HEK293T (cell line): ENCODE results near the gene PRR5.

ENCODE experiments used
- BHLHE40 ChIP-seq: fragments of 450-650 bp; IDR thresholded peaks from 2 replicates; pipeline ENCODE4 v1.6.1; 2016; ENCODE audit warnings: mild to moderate bottlenecking, moderate library complexity, borderline replicate concordance
- ELF4 ChIP-seq: fragments of 450-650 bp; IDR thresholded peaks from 2 replicates; pipeline ENCODE4 v1.6.1; 2017; ENCODE audit warnings: antibody characterized with exemption
- FOXA1 ChIP-seq: fragments of 450-650 bp; IDR thresholded peaks from 2 replicates; pipeline ENCODE4 v1.6.1; 2016; ENCODE audit warnings: mild to moderate bottlenecking
- HDGF ChIP-seq: fragments of 450-650 bp; IDR thresholded peaks from 2 replicates; pipeline ENCODE4 v1.6.1; 2017; ENCODE audit warnings: antibody characterized with exemption, borderline replicate concordance
- LEF1 ChIP-seq: fragments of 450-650 bp; IDR thresholded peaks from 2 replicates; pipeline ENCODE4 v1.6.1; 2017; ENCODE audit warnings: mild to moderate bottlenecking, borderline replicate concordance
- ZNF384 ChIP-seq: fragments of 450-650 bp; IDR thresholded peaks from 2 replicates; pipeline ENCODE4 v1.6.1; 2016

GRCh38 chr22:44680481-44680894, 21.5 kb upstream of the PRR5 start:
- TF ChIP-seq ELF4 (no peak), FOXA1 (no peak), LEF1 (no peak), BHLHE40 (no peak), ZNF384 (no peak), HDGF (no peak)
